IMR-90 (cell line): Measurements from ENCODE around the gene PPM1G. TPM values are rescaled to one million over a fixed set of nuclear protein-coding genes. Genes with fewer than 3 reads are reported as not detected.

Source experiments
- CEBPB ChIP-seq: IDR thresholded peaks from 2 replicates; pipeline ENCODE4 v1.6.1; 2012; ENCODE audit warnings: low read depth, low read length, improper control_type of control experiment
- CTCF ChIP-seq: conservative IDR thresholded peaks from 2 replicates; pipeline ENCODE4 v1.5.1; 2012; ENCODE audit warnings: mild to moderate bottlenecking, low read depth, low read length, improper control_type of control experiment
- ELK1 ChIP-seq: fragments of 150-350 bp; IDR thresholded peaks from 2 replicates; pipeline ENCODE4 v1.6.1; 2016; ENCODE audit warnings: low read depth, mild to moderate bottlenecking, low read length, moderate library complexity, borderline replicate concordance
- RAD21 ChIP-seq: IDR thresholded peaks from 2 replicates; pipeline ENCODE4 v1.6.1; 2012; ENCODE audit warnings: low read length, improper control_type of control experiment
- SMC3 ChIP-seq: fragments of 150-350 bp; IDR thresholded peaks from 2 replicates; pipeline ENCODE4 v1.6.1; 2016; ENCODE audit warnings: low read depth, mild to moderate bottlenecking, antibody characterized with exemption, low read length, moderate library complexity
- polyA plus RNA-seq, 3 experiments: library from polyadenylated mRNA; depleted of rRNA; stranded (reverse); fragments of >200 nt; gene quantifications; 2 replicates each; pipeline ENCODE4 v1.2.3, GENCODE V29; 2012; ENCODE audit warnings: low replicate concordance in 1 of 3
- total RNA-seq: library from RNA; depleted of rRNA; stranded (reverse); fragments of >200 nt; gene quantifications from 2 replicates; pipeline ENCODE4 v1.2.3, GENCODE V29; 2012

PPM1G gene
- total and polyA plus RNA-seq, 2 of the 4 experiments (the other 2 are of a cell fraction) = 57.6 to 95.9 TPM

GRCh38 chr2:27453968-27454367, 44.6 kb upstream of the PPM1G start (continued):
- TF ChIP-seq ELK1 (no peak), RAD21 (no peak), SMC3 (no peak), CEBPB (no peak), CTCF (no peak)
